Measurements from ENCODE around the gene SH3BP5L.

- TF ChIP-seq CTCF (conservative IDR thresholded peaks at IDR 0.05; ENCODE audit: low read depth in 2 of 2), result no peak
- no peak for TF ChIP-seq EZH2 (IDR thresholded peaks at IDR 0.05; ENCODE audit: low read depth, unreplicated experiment)
- no peak for TF ChIP-seq POLR2AphosphoS5 (IDR thresholded peaks at IDR 0.05; ENCODE audit: low read depth)
- TF ChIP-seq JUNB (IDR thresholded peaks at IDR 0.05; ENCODE audit: unreplicated experiment), result no peak
- TF ChIP-seq EZH2phosphoT487 (IDR thresholded peaks at IDR 0.05; ENCODE audit: unreplicated experiment), result no peak
These were observed 39.6 kb downstream of the SH3BP5L start for GRCh38 chr1:248786156-248786555.

Measured in GM23338 (cell line).